SKM-1 (cell line): ENCODE results near the gene CDK5.

Experiments
- DNase-seq: peaks from one replicate; lab custom pipeline; 2025; ENCODE audit not compliant: unreplicated experiment; lab: John Stamatoyannopoulos, UW

The CDK5 gene

DNA sequence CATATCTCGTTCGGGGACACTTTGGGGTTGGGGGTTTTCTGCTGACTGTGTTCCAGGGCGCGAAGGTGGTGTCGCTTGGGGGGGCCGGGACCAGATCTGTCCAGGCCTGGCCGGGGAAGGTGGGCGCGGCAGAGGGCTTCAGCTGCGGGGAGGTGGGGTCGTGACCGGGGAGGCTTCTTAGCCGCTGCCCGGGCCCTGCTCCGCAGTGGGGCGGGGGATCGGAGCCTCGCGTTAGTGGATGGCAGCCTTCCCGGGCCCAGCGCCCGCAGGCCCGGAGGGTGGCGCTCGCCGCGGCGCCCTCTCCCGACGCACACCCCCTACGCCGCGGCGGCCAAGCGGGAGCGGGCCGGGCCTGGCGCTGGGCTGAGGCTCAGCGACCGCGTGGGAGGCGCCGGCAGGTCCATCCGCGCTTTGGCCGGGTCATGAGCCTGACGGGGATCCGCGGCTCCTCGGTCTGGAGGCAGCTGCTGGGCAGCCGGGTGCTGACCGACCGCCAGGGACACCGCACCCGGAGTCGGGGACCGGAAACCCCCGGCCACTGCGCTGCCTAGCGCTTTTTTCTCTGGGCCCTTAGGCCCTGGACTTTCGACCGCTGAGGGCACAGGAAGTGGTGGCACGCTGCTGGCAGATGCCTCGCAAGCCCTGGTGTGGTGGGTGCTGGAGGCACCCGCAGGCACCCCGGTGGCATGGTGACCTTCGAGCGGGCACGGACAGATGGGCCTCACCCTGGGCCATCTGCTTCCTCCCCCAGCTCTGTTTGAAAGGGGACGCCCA, 29.7 kb upstream of the CDK5 start:
- no peak for DNase-seq

DNA sequence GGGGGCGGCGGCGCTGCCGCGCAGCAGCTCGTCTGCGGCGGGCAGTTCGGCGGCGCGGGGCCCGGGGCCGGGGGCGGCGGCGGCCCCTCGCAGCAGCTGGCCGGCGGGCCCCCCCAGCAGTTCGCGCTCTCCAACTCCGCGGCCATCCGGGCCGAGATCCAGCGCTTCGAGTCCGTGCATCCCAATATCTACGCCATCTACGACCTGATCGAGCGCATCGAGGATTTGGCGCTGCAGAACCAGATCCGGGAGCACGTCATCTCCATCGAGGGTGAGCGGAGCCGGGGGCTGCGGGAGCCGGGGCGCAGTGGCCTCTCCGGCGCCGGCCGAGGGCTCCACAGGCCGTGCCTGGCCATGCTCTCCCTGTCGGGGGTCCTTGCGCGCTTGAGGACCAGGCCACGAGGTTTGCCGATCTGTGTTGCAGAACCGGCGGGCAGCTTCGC, 29.1 kb upstream of the CDK5 start:
- DNase-seq: no peak

DNA sequence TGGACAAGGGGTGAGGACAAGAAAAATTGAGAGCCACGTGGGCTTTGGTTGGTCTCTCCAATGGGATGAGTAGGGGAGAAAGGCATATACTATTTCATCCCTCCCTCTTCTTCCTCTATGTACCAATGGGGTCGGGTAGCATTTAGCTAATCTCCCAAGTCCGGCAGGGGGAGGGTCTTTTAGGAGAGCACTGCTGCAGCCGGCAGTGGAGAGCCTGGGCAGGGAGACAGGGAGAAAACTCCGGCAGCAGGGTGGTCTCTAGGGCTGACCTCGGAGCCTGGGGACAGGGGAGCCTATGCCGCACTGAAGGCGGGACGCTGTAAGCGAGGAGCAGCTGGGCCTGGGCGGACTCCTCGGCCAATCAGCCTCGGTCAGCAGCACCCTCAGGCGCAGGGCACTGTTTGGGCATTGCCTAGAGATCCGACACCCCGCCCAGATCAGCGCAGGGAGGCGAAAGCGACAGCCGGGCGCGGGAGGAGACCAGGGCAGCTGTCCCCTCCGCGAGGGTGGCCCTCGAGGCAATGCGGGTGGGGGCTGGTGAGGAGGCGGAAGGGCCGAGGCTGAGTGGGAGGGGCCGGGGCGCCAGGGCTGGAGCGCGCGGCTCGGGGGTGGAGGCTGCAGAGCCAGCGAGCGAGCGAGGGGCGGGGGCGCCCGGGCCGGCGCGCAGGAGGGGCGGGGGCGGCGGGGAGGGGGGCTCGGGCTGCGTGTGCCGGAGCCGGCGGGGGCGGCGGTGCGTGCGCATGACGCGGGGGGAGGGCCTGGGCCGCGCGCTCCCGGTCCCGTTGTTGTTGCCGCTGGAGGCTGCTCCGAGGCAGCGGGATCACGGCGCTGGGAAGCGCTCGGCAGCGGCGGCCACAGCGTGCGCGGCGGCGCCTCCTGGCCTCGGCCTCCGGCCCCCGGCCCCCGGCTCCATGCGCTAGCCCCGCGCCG, 28.3 kb upstream of the CDK5 start, which contains the start of gene AGAP3:
AGAP3 (plus strand) TSS at position 785 of the 930 bp plus-strand sequence. CDS start 267 bp downstream, outside the sequence.
- no peak for DNase-seq

DNA sequence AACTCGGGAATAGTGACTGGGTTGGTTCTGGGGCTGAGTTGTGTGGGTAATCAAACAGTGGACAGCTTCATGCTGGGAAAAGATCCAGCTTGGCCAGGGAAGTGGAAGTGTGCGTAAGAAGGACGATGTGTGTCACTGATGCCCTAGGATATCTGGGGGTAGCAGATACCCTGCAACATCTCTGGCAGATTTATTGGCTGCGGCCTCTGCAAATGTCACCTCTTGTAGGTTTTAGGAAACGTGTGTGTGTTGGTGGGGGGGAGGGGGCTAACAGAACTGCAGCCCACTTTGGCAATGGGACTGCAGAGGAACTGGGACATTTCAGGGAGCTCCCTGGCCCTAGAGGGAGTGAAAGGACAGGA, 27.6 kb upstream of the CDK5 start:
- no peak for DNase-seq

DNA sequence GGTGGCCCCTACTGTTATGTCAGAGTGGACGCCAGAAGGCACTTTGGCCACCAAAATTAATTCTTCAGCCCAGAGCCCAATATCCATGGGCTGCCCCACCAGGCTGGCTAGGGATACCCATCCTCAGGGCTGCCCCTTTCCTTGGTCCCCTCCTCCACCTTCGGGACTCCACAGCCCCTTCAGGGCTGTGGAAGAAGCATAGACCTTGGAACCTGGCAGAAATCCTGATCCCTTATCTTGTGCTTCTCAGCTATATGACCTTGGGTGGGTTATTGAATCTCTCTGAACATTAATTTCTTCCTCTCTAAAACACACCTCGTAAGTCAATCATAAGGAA, 26.1 kb upstream of the CDK5 start:
- no peak for DNase-seq

DNA sequence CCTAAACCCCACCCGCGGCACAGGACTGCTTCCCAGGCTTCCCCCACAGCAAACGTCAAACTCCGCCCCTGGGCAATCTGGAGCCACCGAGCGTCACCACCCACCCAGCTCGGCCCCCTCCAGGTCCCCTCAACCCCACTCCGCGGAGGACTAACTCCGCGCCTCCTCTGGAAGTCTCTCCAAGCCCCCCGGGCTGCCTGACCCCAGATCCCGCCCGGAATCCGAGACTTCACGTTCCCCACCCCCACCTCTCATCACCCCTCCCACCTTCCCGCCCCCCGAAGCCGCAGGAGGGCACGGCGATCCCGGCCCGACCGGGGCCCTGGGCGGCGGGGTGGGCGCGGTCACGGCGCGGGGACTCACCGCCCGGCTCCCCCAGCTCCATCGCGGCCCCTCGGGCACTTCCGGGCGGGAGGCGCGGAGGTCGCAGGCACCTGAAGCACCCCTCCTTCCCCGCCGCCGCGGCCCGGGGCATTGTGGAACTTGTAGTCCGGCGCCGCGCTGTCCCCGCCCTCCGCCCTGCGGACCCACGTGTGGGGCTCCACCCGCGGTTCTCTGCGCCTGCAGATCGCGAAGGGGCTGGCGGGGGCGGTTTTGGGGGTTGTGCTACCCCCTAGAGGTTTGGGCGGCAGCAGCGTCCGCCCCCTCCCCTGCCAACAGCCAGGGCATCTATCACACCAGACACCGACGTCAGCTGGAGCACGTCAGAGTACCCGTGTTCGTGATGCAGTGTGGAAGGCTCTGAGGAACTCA, 25.6 kb upstream of the CDK5 start, which contains the start of gene TMUB1:
TMUB1 (minus strand) TSS at position 423 of the 753 bp plus-strand sequence. CDS start 930 bp downstream, outside the sequence.
- no peak for DNase-seq

DNA sequence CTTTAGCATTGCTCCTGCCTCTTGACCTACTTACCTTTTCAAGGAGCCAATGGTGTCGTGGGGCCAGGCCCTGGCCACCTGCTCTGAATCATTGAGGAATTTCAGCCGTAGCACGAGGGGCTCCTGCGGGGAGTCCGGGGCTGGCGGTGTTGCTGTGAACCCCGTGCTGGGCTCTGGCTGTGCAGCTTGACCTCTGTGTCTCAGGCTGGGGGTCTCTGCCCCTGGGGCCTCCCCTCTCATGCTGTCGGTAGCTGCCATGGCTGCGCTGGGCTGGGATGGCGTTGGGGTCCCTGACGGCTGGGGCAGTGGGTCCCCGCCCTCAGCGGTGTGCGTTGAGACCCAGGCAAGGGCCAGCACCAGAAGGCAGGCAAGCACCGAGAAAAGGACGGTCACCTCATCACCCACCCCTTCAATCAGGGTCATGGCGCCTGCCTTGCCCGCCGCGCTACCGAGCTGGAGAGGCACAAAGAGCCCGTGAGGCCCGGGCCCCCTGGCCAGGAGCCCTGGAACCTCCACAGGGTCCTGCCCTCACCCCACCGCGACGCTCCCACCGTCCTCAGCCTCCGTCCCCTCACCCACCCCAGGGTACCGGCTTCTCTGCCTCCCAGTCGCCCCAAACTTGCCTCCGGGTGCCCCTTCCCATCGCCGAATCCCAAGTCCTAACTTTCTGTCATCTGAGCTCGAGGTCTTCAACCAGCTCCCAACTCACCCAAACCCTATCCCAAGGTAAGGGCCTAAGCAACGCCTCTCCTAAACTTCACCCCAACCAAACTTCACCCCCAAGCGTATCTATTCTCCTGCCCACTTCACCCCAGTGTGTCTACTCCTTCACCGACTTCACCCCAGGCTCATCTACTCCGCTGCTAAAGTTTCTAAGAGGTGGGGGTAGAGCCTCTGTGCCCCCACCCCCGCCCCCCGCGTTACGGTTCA, 24.7 kb upstream of the CDK5 start:
- DNase-seq: no peak

DNA sequence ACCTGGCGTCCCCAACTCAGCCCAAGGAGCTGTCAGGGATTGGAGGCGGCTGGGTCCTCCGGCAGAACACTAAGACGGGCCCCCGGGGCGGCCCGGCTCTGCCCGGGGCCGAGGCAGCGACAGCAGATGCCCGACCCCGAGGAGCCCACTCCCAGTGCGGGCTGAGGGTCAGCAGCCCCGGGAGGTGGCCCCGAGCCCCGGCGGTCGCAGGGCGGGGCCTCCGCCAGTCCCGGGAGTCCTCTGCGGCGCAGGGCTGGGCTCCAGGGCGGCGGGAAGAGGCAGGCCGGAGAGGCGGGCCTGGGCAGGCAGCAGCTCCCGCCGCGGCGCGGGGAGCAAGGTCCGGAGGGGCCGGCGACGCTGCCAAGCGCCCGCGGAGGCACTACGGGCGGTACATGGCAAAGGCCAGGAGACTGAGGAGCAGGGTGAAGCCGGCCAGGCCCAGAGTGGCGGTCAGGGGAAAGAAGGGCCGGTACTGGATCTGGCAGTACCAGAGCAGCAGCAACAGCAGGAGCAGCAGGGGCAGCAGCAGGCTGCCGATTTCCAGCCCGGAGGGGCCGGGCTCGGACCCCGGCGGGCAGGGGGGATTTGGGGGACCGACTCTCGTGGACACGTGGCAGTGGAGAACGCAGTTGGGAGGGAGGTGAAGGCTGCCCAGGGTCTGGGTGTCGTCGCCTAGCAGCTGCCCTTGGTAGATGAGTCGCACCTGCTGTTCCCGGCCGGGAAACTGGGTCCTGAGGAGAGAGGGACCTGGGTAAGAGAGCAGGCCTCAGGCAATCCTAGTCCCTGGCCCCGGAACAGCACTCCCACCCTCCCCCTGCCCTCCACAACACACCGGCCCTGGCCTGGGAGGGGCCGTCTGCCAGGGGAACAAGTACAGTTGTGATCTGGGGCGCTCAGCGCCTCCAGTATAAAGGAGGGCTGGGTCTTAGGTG, 23.7 kb upstream of the CDK5 start:
- DNase-seq: no peak

DNA sequence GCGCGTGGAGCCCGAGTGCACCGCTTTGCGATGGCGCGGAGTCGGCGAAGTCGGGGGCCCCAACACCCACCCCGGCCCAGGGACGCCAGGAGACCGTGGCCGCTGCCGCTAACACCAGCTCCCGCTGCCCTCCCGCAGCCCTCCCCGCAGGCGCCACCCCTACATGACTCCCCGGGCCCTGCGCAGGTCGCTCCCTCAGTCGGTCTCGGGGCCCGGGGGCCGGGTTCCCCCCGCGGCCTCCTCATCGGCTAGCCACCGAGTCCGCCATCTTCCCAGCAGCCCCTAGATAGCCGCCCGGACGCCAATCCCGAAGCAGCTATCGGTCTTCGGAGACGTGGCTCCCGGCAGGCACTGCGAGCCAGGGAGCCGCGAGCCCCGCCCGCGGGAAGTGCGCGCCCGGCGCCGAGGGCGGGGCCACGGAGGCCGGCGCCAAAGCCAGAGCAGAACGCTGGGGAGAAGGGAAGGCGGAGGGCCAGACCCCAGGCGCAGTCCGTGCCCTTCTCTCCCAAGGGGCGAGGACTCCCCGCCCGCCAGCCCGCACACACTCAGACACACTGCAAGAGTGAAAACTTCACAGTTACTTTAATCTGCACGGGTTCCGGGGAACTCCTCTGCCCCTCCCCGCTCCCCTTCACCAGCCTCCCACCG, 22.9 kb upstream of the CDK5 start, which contains the start of gene FASTK:
FASTK (minus strand) TSS at position 288 of the 648 bp plus-strand sequence; CDS start at position 245, 43 bp downstream.
- peak; percentile 35 for DNase-seq

DNA sequence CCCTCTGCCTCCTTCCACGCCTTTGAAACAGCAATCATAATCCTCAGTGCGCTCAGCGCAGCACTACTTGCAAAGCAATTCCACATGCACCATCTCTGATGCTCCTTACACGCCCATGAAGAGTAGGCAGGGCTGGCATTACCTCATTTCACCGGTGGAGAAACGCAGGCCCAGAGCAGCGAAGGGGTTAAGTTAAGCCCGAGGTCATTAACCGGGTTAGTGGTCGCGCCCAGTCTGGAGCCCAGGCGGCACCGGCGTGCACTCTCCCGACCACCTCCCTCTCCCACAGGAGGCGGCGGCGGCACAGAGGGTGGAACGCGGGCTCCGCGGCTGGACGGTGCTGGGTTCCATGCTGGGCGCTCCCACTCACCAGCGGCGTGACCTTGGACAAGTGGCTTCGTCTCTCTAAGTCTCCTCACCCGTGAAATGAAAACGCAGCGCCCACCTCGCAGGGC, 22.4 kb upstream of the CDK5 start:
- no peak for DNase-seq

DNA sequence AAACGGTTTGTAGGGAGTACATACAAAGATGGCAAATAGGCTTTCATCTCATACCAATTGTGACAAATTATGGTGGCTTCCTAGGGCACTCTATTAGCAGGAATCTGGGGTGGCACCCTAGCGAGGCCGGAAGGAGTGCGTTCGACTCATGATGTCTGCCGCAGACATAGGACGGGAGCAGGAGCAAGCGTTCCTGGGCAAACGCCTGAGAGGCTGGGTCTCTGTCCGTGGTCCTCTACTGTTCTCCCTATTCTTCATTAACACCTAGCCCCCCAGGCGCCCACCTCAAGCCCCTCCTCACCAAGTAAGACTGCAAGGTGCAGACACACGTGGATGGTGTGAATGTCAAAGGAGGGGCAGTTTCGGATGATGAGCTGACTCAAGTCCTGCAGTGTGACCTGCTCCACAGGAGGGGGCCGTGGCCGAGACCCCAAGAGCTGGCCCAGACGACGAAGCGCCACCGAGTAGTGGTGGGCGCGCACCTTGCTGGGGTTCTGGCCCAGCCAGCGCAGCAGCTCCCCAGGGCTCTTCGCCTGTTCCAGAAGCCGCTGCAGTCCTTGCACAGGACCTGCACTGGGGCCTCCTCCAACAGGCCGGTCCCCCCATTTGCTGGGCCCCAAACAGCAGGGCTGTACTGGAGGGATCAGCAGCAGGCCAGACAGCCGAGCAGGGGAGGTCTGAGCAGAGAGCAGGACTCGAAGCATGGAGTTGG, 21.7 kb upstream of the CDK5 start:
- no peak for DNase-seq

DNA sequence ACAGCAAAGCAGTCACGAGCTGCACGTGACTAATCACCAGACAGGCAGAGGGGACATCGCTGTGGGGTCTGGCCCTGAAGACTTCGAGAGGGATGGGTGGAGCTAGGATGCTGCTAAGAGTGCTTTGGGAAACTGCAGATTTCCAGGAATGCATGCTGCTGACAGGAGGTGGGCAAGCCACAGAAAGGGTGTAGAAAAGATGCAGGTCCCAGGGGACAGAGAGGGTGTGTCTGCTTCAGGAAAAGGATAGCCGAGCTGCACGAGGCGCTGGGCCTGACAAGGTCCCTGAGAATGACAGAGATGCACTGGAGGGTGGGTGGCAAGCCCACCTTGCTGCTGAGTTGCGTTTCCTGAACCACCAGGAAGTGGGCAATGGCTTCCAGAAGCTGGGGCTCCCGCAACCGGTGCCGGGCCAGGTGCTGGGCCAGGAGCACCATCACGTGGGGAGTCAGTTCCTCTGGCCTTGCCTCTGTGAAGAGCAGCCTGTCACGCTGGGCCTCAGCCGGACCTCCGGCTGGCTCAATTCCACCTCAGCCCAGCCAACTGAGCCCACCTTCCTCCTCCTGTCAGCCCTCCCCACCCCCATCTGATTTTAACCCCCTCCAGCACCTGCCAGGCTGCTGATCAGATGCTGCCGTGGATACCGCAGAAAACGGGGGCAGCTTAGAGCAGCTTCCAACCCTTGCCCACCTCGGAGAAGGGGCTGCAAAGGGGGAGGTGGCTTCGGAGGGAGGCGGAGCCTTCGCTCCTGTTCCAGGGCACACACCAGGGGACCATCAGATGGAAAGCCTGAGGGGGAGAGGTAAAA, 20.7 kb upstream of the CDK5 start:
- no peak for DNase-seq

DNA sequence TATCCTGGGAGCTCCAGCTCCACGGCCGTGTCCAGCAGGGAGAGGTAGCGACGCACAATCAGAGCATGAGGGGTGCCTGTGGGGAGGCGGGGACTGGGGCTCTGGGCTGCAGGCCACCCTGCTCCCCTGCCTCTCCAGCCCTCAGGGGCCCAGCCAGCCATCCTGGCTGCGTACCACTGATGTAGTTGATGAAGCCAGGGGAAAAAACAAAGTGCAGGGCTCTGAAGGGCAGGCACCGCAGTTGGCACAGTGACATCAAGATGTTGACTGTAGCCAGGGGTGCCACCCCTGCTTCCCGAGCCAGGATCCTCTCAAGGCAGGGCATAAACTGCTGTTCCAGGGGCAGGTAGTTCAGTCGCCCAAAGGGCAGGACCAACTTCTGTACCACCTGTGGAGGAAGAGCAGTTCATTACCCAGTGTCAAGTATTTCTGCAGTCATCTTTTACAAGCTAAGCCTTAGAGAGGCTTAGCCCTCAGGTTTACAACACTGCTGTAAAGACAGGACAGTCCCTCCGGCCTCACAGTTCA, 20.1 kb upstream of the CDK5 start:
- no peak for DNase-seq

DNA sequence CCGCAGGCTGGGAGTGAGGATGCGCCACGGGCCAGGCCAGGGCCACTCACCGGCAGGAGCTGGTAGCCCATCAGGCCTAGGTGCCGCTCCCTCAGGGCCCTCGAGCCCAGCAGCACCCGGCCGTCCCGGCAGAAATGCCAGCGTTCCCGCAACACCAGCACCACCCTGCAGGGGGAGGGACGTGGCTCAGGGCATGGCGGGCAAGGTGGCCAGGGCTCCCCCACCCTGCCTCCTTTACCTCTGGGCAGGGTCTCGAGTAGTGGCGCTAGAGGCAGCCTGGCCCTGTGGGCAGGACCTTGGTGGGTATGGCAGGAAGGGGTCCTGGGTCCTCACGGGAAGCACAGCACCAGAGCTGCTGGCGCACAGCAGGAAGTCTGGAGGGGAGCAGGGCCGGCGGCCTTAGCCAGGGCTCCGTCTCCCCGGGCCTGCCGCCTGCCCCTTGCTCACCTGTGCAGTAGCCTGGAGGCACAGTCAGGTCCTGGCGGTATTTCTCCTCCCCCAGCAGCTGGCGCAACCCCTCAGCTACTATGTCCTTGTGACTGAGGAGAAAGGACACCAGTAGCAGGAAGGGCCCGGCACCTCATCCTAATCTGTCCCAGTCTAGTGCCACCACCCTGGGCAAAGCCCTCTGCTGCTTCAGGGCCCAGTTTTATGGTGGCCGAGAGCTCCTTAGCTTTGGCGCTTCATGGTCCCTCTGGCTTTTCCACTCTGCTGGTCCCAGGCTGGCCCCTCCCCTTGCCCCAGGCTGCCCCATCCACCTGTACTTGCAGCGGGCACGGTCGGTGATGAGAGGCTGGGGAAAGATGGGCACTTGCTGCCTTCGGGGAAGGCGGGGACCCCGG, 19.4 kb upstream of the CDK5 start:
- DNase-seq: no peak

DNA sequence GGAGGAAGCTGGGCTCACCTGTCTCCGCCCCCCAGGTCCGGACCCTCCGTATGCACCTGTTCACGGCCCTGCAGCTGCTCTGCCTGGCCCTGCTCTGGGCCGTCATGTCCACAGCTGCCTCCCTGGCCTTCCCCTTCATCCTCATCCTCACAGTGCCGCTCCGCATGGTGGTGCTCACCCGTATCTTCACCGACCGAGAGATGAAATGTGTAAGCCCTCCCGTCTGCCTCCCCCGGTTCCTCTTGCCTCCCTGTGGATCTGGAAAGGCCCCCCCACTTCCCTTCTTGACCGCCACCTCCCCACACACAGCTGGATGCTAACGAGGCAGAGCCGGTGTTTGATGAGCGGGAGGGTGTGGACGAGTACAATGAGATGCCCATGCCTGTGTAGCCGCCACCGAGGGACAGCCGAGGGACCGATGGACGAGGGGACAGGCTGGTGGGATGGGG, 18.3 kb upstream of the CDK5 start:
- DNase-seq: no peak

DNA sequence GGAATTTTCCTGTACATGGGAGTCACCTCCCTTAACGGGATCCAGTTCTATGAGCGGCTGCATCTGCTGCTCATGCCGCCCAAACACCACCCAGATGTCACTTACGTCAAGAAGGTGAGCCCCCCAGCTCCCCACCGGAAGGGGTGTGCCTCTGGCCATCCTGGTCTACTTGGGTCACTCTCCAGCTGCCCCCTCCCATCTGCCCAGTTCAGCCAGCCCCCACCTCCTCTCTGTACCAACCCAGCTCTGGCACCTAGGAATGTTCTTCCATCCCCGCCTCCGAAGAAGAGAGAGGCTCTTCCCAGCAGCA, 17.9 kb upstream of the CDK5 start:
- DNase-seq: no peak
